Measurements from ENCODE around the gene HECA.

DNA sequence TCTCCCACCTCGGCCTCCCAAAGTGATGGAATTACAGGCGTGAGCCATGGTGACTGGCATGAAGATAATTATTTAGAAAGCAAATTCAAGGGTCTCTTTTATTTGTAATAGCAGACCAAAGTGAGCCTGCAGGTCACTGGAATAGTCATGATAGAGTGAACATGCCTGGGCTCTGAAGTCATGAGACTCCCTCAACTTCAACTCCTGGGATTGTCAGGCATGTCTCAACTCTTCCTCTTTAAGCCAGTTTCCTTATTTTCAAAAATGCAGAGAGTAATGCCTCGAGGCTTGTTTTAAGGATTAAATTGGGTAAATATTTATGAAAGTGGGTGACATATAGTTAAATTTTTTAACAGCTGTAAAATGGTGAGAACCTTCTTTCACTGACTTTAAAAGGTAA is 22.7 kb upstream of the HECA start:
- TF ChIP-seq, protein P1, sequence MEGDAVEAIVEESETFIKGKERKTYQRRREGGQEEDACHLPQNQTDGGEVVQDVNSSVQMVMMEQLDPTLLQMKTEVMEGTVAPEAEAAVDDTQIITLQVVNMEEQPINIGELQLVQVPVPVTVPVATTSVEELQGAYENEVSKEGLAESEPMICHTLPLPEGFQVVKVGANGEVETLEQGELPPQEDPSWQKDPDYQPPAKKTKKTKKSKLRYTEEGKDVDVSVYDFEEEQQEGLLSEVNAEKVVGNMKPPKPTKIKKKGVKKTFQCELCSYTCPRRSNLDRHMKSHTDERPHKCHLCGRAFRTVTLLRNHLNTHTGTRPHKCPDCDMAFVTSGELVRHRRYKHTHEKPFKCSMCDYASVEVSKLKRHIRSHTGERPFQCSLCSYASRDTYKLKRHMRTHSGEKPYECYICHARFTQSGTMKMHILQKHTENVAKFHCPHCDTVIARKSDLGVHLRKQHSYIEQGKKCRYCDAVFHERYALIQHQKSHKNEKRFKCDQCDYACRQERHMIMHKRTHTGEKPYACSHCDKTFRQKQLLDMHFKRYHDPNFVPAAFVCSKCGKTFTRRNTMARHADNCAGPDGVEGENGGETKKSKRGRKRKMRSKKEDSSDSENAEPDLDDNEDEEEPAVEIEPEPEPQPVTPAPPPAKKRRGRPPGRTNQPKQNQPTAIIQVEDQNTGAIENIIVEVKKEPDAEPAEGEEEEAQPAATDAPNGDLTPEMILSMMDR (IDR thresholded peaks at IDR 0.05; ENCODE audit: insufficient read depth, low read length, poor library complexity, severe bottlenecking) = no peak
- no peak for TF ChIP-seq EZH2phosphoT487 (conservative IDR thresholded peaks at IDR 0.05; ENCODE audit: low read length)
